ENCODE measurements around the gene GRID1.

- TF ChIP-seq EZH2 (IDR thresholded peaks at IDR 0.05; ENCODE audit: insufficient read depth, poor library complexity, severe bottlenecking) (no peak), EZH2phosphoT487 (IDR thresholded peaks at IDR 0.05; ENCODE audit: insufficient read depth, low read depth) (no peak)
Observed at GRCh38 chr10:85993140-85993539, 373.5 kb downstream of the GRID1 start.
